Measurements from ENCODE around the gene HSD11B1L. TPM values are rescaled to one million over a fixed set of nuclear protein-coding genes. Genes with fewer than 3 reads are reported as not detected.

HSD11B1L gene, protein sequence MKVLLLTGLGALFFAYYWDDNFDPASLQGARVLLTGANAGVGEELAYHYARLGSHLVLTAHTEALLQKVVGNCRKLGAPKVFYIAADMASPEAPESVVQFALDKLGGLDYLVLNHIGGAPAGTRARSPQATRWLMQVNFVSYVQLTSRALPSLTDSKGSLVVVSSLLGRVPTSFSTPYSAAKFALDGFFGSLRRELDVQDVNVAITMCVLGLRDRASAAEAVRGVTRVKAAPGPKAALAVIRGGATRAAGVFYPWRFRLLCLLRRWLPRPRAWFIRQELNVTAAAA
- total RNA-seq: 1 to 10 TPM; 1.8 to 2.2 TPM

DNA sequence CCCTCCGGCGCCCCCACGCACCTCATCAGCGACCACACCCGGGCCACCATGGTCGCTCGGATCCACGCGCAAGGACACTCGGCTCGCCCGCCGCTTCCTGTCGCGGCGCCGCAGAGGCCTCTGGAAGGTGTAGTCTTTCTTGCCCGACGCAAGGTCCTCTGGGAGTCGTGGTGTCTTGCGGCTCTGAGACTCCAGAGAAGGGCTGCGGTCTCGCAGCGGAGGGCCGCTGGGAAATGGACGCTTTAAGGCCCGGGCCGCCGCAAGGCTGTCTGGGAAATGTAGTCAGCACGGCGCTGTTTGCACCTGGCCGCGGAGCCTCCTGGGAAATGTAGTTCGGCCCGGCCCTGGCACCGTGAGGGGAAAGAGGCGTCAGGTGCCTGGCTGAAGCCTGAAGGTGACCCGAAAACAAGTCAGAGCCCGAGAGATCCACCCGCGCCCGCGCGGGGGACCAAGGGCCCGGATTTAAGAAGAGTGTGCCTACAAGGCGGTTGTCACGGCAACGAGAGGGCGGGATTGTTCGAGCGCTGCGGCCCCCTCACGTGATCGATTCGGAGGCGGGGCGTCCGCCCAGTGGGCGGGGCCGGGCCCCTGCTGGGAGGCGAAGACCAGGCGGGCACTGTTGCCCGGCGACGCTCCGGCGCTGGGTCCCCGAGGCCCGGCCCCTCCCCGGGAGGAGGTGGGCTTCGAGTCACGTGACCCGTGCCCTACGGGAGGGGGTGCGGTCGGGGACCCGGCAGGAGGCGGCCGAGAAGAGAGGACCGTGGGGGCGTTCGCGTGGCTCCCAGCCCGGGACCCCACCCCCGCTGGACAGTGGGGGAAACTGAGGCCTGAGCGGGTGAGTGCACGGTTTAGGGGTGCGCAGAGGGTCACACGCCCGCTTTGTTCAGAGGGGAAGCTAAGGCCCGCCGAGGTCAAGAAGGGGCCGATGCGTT, at the start of gene HSD11B1L, which contains the start of gene MICOS13:
HSD11B1L (plus strand) TSS at position 591 of the 932 bp plus-strand sequence. CDS start 3,806 bp downstream, outside the sequence.
MICOS13 (minus strand) TSS at position 80 of the 932 bp plus-strand sequence; CDS start at position 50, 30 bp downstream.
- POLR2A ChIA-PET: no interaction called here

DNA sequence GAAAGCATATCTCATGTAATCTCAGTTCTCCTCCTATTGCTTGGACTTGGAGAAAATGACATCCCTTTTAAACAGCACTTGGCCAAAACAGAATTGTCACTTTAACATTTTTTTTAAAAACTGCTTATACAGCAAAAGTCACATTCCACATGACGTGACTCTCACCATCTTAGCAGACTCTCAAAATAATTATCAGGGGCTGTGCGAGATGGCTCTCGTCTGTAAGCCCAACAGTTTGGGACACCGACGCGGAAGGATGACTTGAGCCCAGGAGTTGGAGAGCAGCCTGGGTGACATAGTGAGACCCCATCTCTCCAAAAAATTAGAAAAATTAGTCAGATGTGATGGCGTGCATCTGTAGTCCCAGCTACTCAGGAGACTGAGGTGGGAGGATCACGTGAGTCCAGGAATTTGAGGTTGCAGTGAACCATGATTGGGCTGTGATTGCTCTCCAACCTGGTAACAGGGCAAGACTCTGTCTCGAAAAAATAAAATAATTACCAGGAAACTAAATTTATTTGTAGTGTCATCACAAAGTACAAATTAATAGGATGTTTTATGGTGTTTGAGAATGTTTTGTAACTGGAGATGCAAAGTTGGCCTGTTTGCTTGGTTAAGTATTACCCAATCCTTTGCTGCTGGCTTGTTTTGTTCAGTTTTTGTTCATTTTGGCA, 49.1 kb upstream of the HSD11B1L start:
- CTCF ChIA-PET: no interaction called here
- POLR2A ChIA-PET: no interaction called here

More for the DNA sequence above, at the start of gene HSD11B1L, which contains the start of gene MICOS13:
- CTCF ChIA-PET: interaction anchor here (1.6 kb wide), 1 partner anchor 9 kb away, joined by 4 read pairs; the partner anchor contains the start of gene RPL36

DNA sequence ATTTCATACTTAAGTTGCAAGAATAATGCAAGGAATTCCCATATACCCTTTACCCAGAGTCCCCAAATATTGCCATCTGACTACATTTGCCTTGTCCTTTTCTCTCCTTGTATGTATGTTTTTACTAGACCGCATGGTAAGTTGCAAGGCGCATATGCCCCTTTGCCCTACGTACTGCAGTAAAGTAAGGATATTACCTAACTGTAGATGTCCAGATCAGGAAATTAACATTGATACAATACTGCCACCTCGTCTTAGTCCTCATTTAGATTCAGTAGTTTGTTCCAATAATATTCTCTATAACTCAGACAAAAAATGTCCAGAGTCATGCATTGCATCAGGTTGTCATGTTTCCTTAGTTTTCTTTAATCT, 48.6 kb upstream of the HSD11B1L start:
- CTCF ChIA-PET: no interaction called here
- POLR2A ChIA-PET: no interaction called here

DNA sequence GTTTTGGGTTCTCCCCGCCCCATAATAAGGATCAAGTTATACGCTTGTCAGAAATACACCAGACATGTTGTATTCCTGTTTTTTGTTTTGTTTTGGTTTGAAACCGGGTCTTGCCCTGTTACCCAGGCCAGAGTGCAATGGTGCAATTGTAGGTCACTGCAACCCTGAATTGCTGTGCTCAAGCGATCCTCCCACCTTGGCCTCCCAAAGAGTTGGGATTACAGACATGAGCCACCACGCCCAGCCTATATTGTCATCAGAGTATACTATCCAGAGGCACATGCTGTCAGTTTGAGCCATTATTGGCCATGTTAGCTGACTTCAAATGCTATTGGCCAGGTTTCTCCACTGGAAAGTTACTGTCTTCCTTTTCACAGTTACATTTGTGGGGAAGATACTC, 48.2 kb upstream of the HSD11B1L start:
- POLR2A ChIA-PET: no interaction called here

DNA sequence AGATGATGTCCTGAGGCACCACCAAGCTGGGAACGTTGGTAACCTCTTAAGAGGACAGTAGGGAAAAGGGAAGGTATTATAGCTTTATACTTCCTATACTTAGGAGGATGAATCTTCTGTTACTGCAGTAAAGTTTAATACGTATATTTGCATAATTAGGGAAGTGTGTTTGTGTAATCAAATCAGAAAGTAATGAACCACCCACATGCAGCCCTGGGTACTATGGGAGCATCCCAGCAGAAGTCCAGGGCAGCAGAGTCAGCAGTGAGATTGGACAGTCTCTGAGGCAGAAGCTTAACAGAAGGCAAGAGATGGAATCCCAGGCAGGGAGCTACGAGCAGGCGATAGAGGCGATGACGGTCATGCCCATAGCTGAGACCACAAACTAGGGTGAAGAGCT, 45.4 kb upstream of the HSD11B1L start:
- CTCF ChIA-PET: interaction anchor here (0.5 kb wide), 1 partner anchor 105 kb away, joined by 4 read pairs; no protein-coding TSS in a partner anchor
- POLR2A ChIA-PET: no interaction called here

More for the DNA sequence above, 48.2 kb upstream of the HSD11B1L start:
- CTCF ChIA-PET: no interaction called here

DNA sequence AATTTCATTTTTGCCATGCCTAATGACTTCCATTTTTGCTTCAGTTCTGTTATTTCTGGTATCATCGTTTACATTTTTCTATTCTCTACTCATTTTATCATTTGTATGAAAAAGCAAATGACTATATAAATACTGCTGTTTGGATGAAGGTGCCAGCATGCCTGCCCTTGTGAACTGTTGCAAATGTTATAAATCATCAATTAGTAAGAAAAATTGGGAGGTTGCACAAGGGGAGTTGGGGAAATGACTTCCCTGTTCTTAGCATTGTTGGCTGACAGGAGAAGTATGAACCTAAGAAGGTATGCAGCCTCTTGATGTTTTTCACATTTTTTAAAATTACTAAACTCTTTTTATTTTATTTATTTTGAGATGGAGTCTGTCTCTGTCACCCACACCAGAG, 42.9 kb upstream of the HSD11B1L start:
- ChIA-PET CTCF (no interaction called here), POLR2A (no interaction called here)

DNA sequence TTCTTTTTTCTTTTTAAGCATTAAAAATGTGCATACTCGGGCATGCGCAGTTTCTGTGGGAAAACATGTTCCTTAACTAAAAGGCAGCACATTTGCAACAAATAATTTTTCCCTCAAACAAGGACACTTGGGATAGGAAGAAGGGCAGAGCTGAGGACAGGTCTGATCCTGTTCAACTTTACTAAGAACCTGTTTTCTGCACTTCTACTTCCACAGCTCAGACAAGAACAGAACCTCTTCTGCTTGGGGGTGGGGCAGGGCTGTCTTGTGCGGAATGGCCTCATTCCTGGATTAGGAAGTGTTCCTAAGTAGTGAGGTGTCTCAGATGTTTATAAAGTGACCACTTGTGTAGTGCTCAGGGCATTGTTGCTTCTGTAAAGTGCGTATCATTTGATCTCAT, 39.7 kb upstream of the HSD11B1L start:
- CTCF ChIA-PET: no interaction called here

DNA sequence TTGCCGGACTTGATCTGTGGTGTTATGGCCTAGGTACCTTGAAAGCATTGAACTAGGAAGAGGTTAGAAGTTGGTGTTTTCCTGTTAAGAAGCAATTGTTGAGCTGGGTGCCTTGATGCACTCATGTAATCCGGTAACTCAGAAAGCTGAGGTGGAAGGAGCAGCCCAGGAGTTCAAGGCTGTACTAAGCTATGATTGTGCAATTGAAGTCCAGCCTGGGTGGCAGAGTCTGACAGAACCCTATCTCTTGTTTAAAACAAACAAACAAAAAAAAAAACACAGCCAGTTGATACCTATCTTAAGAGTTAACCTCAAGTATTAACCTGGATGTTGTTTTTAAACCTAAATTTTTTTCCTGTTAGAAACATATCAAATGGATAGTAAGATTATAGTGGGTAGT, 38.6 kb upstream of the HSD11B1L start:
- POLR2A ChIA-PET: no interaction called here
- CTCF ChIA-PET: no interaction called here

More for the DNA sequence above, 39.7 kb upstream of the HSD11B1L start:
- POLR2A ChIA-PET: no interaction called here

DNA sequence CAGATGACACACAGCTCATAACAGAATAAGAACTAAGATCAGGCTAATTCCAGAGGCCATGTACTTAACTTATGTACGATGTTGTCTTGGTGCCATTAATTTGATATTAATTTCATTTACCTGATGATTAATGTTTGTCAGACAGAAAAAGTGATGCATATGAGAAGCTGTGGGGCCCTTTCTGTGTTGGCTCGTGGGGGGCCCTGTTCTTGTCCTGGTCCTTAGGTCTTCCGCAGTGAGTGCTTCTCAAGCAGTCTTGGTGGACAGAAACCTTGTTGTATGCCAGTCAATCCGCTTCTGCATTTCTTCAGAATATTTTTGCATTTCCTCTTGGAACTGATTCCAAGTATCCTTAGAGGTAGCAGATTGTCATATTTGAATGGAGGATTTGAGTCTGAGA, 37.8 kb upstream of the HSD11B1L start:
- CTCF ChIA-PET: no interaction called here
- POLR2A ChIA-PET: interaction anchor here (0.7 kb wide), 1 partner anchor 25 kb away, joined by 10 read pairs; no protein-coding TSS in a partner anchor

DNA sequence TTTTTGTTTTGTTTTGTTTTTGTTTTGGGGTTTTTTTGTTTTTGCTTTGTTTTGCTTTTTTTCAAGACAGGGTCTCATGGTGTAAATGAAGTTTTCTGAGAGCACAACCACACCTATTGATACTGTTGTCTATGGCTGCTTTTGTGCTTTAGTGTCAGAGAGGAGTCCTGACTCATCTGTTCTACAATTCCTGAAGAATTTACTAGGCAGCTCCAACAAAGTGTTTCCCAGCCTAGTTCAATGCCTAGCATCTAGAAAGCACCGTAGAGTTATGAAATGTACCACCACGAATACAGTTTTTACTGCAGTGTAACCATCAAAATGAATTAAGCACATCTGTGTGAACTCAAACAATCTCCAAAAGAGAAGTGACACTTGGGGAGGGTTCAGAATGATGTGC, 36.8 kb upstream of the HSD11B1L start:
- ChIA-PET POLR2A (no interaction called here), CTCF (no interaction called here)

DNA sequence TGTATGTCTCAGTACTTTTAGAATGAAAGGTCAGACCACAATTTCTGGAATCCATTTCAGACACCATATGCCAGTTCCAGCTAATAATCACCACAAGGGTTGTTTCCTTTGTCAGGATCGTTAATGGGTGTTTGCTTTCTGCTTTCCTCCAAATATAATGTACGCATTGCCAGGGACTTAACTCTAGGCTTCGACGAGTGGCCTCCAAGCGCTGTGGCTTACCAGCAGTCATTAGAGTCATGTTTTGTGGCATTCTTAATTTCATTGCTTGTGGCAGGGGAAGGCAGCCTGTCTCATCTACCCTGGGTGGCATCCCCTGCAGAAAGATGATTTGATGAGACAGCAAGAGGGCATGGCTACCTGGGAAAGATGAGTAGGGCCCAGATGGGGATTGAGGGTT, 35.4 kb upstream of the HSD11B1L start:
- POLR2A ChIA-PET: no interaction called here

DNA sequence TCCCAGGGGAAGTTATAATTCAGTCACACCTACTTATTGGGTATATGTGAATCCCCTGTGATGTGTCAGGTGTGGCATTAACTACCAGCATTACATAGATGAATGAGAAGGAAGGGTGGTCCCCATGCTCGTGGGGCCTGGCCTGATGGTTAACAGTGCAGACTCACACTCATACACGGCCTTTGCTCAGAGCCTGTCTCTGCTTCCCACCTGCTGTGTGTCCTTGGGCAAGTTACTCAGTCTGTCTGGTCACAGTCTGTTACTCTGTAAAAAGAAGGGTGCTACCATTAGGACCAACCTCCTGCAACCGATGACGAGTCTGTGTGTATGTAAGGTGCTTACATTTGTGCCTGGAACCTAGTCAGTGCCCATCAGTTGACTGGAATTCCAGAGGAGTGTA, 34.1 kb upstream of the HSD11B1L start:
- POLR2A ChIA-PET: no interaction called here
- CTCF ChIA-PET: no interaction called here

More for the DNA sequence above, 35.4 kb upstream of the HSD11B1L start:
- CTCF ChIA-PET: interaction anchor here (0.6 kb wide), 2 partner anchors 9 to 1574 kb away, joined by 3 read pairs; no protein-coding TSS in a partner anchor

DNA sequence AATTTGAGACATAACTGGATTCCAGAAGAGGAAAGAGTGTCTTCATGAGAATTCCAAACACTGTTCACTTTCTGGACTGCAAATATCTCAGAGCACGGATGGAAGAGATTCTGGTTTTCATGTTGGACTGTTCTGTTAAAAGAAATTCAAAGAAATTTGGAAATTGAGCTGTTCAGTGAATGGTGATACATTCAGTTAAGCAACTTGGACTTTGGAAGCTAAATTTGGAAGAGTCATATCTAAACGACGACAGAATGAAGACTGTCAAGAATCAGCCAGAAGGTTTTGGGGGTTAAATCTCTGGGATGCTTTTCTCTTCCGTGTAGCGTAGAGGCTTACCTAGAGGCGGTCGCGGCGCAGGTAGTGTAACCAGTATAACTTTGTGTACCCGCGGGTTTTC, 32.4 kb upstream of the HSD11B1L start:
- ChIA-PET POLR2A (no interaction called here), CTCF (no interaction called here)

DNA sequence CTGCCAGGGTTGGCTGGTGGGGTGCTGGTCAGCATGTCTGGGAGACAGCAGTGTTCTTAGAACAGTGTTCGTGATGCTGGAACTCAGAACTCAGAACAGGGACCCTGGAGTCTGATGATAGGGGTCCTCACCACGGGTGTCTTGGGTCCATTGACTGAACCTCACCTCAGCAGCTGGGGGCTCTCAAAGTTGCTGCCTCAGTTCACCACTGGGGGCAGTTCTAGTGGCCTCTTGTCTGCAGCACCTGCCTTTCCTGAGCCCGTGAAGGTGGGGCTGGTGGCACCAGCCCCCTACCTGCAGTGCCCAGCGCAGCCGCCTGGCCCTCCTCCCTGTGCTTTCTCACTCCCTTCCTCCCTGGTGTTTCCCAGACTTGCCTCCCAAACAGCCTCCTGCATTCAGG, 29.5 kb upstream of the HSD11B1L start:
- POLR2A ChIA-PET: no interaction called here
- CTCF ChIA-PET: no interaction called here

DNA sequence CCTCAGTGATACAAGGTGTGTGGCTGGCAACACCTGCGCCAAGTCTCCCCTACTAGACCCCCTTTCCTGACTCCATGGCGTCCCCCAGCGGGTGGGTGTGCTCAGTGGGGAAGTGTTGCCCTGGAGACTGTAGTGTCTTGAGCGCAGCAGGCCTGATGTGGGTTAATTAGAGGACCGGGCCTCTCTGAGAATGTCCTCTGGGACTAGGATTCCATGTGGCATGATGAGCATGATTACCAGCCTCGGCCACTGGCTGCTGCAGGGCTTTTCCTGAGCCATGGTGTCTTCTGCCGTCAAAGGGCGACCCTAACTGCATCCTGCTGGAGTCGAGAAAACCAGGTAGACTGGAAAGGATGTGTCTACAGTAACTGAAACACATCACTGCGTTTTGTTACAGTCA, 28.6 kb upstream of the HSD11B1L start:
- ChIA-PET POLR2A (no interaction called here), CTCF (no interaction called here)

DNA sequence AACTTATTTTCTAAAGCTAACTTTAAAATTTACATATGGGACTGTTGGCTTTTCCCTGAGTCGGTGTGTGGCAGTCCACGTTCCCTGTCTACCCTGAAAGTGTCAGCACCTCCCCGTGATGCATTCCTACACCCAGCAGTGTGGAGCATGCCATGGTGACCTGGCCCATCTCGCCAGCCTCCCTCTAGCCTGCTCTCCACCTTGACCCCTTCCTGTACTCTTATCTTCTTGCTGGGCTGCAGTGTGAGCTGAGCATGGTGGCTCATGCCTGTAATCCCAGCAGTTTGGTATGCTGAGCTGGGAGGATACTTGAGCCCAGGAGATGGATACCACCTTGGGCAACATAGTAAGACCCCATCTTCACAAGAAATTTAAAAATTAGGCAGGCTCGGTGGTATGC, 25.9 kb upstream of the HSD11B1L start:
- POLR2A ChIA-PET: interaction anchor here (0.7 kb wide), 1 partner anchor 1521 kb away, joined by 6 read pairs; no protein-coding TSS in a partner anchor
- CTCF ChIA-PET: interaction anchor here (0.8 kb wide), 1 partner anchor 10 kb away, joined by 3 read pairs; no protein-coding TSS in a partner anchor

DNA sequence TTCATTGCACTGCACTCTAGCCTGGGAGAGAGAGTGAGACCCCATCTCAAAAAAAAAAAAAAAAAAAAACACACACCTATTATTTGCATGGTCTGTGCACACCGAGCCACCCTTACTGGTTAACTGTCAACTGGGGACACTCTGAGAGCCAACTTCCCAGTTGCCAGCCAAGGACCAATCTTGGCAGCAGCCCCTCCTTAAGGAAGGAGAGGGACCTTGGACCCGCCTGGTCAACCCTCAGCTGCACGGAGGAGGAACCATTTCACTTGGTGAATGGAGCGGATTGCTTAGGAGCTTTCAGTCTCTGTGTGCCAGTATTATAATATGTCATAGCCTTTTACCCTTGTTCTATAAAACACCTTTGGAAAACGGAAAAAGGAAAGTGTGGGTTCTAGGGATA, 25.4 kb upstream of the HSD11B1L start:
- ChIA-PET POLR2A (interaction anchor here (0.7 kb wide), 1 partner anchor 1520 kb away, joined by 6 read pairs; no protein-coding TSS in a partner anchor), CTCF (no interaction called here)

DNA sequence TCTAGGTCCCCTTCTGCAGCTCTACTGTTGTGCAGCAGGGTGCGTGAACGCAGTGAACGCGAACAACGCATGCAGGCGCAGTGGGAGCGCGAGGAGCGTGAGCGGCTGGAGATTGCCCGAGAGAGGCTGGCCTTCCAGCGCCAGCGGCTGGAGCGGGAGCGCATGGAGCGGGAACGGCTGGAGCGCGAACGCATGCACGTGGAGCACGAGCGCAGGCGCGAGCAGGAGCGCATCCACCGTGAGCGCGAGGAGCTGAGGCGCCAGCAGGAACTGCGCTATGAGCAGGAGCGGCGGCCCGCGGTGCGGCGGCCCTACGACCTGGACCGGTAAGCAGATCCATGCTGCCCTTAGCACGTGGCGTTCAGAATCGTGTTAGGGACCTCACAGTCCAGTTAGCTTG, 19.3 kb upstream of the HSD11B1L start:
- ChIA-PET CTCF (no interaction called here), POLR2A (no interaction called here)

DNA sequence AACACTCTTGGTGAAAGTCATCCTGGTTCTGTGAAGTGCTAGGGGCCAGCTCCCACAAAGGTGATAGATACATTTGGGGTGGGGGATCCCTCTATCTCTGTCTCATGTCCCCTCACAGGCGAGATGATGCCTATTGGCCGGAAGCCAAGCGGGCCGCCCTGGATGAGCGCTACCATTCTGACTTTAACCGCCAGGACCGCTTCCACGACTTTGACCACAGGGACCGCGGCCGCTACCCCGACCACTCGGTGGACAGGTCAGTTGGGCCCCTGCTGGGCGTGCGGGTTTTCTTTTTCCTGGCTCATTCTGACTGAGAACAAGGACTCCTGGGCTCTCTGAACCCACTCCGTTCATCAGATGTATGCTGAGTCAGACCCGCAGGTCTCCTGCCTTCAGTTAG, 16.9 kb upstream of the HSD11B1L start:
- ChIA-PET CTCF (no interaction called here), POLR2A (no interaction called here)

DNA sequence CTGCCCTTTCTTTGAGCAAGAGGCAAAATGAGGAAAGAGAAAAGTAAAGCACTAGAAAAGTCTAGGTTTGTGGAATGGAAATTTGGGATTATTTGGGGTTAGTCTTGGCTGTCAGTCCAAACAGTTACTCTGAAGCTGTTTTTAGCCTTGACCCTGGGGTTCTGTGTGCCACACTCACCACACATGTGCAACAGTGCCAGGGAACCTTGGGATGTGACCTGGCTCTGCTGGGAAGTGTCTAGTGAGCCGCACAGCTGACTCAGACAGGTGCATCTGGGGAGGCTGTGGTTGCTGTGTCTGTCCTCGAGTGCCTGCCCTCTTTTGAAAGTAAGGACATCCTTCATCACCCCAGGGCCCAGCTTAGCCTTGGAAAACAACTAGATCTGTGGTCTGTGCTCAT, 16.3 kb upstream of the HSD11B1L start:
- CTCF ChIA-PET: no interaction called here
- POLR2A ChIA-PET: no interaction called here

All from activated CD8-positive, alpha-beta memory T cell treated with anti-CD3 and anti-CD28 coated beads for 36 hours (primary cell).